HuH-7 (cell line): ENCODE data around the gene ABCA5.
A peak's percentile ranks its signal among the peaks of the same experiment; 100 is the strongest.
"Not testable (repeated sequence)": the region's sequence is repeated elsewhere in the genome, so short reads cannot be mapped to it uniquely, and the experiment has no call there.

Experiments
- DNase-seq: peaks from one replicate; pipeline ENCODE4 v3.0.0; 2011; ENCODE audit warnings: low spot score

The ABCA5 gene

DNA sequence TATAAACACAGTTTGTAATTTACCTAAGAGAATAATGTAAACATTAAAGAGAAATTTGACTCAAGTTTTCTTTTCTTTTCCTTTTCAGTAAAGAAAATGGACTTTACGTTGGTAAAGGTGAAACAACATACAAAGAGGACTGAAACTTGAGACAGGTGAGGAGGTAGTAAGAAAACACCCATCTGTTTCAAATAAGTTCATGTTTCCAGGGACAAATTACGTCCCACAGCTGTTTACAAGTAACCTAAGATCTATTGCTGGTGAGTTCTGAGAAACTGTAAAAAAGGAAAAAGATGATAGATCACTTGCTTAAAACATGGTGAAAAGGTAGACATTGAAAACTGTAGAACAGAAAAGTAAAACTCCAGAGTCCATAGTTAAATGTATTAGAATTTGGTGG is 4.8 kb upstream of the ABCA5 start:
- DNase-seq, result no peak

DNA sequence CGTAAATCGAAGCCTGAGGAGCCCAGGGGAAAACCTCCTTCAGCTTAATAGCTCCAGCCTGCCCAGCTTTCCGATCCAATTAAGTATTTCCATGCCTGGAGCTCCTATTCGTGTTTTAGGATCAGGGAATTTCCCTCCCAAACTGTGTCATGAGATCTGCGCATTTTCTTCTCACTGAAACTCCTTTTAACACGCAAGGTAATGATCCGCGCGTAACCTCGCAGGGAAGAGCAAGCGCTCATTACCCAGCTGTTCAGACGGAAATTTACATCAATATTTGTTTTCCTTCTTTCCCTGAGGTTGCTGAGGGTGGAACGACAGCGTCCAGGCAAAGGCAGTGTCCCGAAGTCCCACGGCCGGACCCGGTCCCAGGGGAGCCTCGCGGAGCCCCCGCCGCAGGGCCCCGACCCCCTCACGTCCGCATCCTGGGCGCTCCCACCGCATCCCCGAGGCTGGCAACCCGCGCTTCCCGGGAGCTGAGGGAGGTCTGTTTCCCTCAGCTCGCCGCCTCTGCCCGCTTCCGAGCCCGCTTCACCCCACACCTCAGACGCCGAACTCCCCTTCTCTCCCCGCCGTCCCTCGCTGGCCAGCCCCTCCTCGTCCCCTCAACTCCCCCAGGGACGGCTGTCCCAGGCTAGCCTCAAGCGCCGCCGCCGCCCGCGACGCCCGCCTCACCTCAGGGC is 415 bp downstream of the ABCA5 start:
- DNase-seq, result no peak

DNA sequence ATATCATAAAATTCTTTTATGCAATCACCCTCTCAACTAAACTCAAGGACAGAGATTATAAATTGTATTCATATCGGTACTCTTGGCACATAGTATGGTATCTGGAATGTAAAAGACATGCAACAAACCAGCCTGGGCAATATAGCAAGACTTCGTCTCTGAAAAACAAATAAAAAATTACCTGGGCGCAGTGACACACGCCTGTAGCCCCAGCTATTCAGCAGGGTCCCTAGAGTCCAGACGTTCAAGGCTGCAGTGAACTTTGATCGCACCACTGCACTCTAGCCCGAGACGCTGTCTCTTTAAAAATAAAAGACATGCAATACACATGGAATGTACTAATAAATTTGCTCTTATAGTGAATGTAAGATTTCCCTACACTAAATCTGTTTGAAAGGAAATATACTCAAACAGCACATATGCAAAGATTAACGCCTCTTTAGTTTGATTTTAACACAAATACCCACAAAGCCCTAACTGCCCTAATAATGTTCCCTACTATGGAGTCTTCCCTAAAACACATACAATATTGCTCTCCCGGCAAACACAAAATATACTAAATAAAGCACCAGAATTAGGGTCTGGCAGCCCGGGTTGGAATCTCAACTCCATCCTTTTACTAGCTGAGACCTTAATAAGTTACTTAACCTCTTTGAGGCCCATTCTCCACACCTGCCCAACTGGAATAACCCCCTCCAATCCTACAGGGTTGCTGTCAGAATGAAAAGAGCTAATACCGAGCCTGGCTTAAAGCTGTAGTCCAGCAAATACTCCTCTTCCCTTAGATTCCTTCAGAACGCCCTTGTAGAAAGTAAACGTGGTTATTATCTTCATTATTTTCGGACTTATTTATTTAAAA is 1.2 kb downstream of the ABCA5 start:
- peak; percentile 22 for DNase-seq

DNA sequence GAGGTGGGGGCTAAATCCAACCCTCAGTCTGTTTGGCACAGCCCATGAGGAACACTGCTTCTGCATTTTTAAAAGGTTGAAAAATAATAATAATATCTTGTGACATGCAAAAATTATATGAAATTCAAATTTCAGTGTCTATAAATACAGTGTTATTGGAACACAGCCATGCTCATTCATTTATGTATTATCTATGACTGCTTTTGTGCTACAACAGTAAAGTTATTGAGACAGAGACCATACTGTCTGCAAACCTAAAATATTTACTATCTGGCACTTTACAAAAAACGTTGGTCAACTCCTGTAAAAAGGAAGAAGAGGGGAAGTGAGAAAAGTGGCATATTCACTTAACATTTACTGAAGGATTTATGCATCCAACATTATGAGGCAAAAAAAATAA is 3.1 kb downstream of the ABCA5 start:
- DNase-seq, result no peak

DNA sequence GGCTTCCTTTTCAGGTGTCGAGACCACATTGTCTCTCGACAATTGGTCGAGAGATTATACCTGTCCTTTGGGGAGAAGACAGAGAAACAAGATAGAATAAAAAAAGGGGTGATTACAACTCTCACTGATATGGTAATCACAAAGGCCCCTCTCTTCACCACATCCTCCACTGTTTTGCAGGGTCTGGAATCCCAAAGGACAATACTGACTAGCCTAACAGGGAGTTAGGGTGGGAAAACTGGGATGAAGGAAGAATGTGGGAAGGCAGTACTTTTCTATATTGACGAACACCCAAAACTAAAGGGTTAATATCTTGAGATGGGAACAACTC is 6.1 kb downstream of the ABCA5 start:
- DNase-seq, result no peak

DNA sequence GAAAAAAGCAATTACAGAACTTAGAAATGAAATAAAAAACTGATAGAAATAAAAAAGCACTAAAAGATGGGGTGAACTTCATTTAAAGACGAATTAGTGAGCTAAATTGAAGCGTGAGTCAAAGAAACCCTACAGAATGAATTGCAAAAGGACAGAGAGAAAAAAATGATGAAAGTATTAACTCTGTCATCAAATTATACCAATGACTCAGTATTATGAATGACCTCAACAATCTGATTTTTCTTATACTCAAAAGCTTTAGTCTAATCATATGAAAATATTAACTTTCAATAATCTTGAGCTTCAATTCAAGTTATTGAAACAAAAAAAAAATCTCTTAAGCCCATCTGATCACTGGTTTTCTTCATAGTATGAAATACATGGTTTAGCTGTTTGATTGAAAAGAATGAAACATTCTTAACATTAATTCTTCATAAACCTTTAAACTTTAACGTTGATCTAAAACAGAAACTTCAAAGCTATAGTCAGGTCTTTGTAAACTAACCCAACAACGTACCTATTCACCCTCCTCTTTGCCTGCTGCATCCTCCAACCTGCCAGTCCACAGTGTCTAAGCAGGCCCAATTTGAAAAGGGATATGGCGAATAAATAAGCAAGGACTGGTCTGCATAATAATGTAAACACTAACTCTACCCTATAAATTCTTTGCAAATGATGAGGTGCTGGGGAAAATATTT is 6.6 kb downstream of the ABCA5 start:
- DNase-seq, result no peak

DNA sequence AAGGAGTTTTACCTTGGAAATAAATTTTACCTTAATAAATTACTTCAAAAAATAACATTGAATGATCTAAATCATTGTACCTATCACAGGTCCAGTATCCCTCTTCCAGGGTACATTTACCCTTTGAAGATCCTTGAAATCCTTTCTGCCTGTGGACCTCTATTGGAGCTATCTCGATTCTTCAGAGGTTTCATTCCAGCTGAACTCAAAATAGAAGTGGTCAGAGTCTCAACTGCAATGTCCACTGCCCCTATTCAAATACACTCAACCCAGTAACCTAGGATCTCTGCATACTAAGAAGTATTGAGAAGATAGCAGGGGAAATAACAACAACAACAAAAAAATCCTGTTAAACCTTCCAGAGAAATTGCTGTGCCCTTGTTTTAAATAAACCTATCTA is 9.3 kb downstream of the ABCA5 start:
- DNase-seq, result no peak

DNA sequence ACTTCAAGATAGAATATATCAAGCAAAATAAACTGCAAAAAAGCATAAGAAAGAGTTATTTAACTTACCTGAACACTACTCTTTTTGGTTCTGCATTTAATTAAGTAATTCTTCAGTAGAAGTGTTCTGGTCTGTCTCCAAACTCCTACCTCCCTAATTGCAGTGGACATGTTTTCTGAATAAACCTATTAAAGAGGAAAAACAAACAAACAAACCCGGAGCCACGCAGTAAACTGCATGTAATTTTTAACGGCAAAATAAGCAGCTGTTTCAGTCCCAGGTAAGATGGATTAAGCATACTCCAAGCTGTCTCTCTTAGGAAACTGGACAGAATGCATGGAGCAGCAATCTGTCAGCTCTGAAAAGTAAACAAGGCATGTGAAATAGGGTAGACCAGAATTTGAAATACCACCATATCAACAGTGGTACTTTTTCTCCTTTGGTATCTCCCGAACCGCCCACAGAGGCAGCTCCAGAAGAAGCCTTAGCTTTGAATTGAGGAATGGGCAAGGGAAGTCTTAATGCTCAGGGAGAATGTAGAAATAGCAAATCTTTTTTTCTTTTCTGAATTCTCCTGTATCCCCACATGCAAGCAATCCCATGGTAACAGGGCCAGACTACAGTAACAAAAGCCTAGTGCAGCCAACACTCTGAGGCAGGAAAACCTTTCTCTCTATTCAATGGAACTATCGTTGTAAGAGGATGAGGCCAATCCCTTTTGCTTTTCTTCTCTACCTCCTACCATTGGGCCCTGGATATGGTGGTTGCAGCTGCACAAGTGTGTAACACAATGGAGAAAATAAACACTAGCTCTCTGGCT is 12.5 kb downstream of the ABCA5 start:
- no peak for DNase-seq

DNA sequence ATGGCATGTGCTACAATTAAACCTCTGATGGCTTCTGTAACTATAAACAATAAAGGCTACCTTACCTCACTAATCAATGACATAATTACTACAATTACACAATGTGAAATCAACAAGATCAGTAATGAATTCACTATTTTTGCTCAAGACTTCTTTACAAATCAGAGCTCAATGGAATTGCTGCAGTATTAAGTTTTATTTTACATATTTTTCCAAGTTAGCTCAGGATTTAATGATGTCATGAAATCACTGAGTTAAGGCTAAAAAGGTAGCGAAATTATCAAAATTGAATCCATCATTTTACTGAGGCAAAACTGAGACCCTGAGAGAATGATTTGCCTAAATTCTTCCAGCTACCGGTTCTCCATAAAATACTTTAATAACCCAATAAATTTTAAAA is 21.8 kb downstream of the ABCA5 start:
- no peak for DNase-seq

DNA sequence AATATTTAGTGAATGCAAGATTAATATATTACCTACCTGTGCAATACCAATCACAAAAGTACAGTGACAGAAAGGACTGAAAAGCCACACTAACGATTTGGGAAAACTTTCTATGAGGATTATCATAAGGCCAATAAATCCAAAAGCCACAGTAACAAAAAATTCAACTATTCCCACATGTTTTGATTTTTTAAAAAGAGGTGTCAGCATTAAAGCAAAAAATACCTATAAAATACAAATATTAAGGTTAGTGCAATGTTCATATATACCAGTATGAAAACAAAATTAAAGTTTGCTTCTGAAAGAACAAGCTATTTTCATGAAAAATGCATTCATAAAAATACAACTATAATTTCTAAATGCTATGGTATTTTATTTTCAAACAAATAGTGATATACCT is 24.3 kb downstream of the ABCA5 start:
- DNase-seq, result no peak

DNA sequence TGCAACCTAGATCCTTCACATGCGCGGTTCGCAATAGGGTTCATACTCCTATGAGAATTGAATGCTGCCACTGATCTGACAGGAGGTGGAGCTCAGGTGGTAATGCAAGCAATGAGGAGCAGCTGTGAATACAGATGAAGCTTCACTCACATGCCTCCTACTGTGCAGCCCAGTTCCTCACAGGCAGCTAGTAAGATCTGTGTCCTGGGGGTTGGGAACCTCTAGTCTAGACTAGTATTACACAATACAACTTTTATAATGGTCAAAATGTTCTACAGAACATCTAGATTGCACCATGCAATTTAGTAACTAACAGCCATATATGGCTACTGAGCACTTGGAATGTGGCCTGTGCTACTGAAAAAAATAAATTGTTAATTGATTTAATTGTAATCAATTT is 26.7 kb downstream of the ABCA5 start:
- DNase-seq, result no peak

DNA sequence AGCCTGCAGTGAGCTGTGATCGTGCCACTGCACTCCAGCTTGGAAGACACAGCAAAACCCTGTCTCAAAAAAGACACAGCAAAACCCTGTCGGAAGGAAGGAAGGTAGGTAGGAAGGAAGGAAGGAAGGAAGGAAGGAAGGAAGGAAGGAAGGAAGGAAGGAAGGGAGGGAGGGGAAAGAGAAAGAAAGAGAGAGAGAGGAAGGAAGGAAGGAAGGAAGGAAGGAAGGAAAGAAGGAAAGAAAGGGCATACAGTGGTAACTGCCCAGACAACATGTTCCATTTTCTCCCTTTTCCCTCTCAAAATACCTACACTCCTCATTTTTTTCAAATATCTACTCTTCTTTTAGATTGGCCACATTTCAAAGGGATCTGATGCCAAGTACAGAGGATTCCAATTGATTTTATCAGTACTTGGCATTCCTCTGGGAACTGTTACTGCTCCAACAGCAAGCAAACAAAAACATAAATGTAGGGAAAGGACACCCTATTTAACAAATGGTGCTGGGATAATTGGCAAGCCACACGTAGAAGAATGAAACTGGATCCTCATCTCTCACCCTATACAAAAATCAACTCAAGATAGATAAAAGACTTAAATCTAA is 28.7 kb downstream of the ABCA5 start:
- DNase-seq, result not testable (repeated sequence)

DNA sequence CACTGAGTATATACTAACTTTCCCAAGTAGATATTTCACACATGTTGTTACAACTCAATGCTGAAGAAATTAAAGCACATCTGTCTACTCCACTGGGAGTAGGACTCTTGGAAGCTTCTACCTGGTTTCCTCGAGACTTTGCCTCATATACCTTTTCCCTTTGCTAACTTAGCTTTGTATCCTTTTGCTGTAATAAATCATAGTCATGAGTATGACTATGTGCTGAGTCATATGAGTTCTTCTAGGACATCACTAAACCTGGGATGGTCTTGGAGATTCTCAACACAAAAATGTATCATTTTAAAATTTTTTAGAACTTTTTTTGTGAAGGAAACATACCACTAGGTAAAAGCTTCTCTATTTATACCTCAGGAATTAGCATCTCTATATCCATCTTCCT is 39.8 kb downstream of the ABCA5 start:
- no peak for DNase-seq

DNA sequence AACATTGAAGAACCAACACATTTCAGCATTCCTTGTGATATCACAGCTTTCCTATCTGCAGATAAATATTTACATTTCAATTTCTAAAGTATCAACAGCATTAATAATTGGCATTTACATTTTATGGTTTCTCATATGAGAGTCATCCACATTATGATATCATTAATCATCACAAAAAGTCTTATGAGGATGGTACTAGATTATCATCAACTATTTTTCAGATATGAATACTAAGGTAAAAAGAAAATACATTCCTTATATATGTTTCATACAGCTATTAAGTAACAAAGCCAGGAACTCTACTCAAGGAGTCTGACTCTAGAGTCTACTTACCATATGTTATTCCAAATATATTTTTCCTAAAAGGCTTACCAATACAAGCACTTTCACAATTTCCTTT is 40.7 kb downstream of the ABCA5 start:
- DNase-seq, result no peak

DNA sequence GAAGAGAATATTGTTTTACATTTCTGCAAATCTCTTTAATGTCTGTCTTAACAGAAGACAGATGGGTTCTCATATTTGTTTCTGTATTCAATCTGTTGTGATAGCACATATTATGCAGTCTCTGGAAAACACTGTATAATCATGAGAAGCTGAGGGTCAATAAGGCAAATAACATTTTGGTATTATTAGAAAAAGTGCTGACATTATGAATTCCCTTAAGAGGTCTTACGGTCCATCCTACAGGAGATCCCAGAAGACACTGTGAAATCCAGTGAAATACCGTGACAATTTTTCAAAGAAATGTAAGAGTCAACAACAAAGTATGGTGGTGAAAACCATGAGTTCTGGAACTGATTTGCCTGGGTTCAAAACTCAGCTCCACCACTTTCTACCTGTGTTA is 42.3 kb downstream of the ABCA5 start:
- no peak for DNase-seq

DNA sequence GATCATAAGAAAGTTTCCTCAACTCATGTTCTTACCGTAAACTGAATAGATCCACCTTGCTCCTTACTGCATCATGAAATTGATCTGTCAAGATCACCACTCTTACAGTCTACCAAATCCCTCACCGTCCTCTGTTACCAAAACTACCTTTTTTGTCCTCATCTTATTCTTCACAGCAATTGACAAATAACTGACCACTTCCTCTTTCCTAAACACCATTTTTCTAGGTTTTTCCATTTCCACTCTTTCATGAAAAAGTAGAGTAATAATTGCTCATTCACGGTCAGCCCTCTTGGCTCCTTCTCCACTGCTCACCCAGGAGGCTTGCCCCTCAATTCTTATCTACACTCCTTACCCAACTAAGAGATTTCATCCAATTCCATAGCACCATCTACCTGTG is 44.9 kb downstream of the ABCA5 start:
- no peak for DNase-seq

DNA sequence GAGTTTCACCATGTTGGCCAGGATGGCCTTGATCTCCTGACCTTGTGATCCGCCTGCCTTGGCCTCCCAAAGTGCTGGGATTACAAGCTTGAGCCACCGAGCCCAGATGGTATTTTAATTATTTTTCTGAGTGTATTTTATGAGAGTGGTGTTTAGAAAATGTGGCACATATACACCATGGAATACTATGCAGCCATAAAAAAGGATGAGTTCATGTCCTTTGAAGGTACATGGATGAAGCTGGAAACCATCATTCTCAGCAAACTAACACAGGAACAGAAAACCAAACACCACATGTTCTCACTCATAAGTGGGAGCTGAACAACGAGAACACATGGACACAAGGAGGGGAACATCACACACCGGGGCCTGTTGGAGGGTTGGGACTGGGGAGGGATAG is 50.7 kb downstream of the ABCA5 start:
- not testable (repeated sequence) for DNase-seq

DNA sequence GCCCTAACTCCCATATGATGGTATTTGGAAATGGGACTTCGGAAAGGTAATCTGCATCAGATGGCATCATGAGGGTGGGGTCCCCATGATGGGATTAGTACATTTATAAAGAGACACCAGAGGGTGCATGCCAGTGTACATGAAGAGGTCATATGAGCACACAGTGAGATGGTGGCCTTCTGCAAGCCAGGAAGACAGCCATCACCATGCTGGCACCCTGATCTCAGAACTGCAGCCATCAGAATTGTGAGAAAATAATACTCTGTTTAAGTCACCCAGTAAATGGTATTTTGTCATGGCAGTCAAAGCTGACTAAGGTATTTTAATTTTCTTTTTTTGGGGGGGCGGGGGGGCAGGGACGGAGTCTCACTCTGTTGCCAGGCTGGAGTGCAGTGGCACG is 51.2 kb downstream of the ABCA5 start:
- DNase-seq, result no peak

DNA sequence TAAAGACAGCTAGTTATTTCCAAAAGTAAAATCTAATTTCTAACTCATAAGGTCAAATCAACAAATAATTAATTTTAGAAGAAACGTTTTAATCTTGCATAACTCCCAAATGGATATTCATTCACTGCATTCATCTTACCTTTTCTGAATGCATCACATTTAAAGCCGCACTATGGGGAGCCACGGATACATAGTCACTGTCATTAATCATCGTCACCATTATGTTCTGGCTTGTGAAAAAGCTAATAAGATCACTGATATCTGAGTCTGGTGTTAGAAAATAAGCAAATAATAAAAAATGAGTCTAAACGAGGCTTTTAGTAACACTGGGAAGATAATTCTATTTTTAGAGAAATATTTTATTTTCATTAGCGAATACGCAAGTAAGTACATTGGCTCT is 55.9 kb downstream of the ABCA5 start:
- DNase-seq, result no peak

DNA sequence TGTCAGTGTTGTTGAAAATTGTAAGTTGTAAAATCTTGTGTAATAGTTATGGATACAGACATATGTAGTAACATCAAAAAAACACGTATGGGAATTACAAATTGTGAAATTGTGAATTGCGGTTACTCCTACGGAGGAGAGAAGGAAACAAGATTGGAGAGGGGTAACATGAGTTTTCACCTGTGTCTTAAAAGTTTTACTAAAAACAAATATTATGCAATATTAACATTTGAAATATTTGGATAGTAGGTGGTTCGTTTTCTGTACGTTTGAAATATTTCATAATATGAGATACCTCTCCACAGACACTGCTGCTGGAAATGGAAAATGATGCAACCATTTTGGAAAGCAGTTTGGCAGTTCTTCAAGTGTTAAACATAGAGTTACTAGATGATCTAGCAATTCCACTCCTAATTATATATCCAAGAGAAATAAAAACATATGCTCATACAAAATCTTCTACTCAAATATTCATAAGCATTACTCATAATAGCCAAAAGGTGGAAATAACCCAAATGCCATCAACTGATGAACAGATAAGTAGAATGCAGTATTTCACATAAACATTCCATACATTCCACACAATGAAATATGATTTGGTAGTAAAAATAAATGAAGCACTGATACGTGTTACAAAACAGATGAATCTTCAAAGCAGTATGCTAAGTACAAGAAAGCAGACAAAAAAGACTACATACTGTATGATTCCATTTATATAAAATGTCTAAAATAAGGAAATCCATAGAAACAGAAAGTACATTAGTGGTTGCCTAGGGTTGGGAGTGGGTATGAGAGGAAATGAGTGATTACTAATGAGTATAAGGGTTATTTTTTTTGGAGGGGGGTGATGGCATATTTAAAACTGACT is 57.6 kb downstream of the ABCA5 start:
- DNase-seq, result no peak

DNA sequence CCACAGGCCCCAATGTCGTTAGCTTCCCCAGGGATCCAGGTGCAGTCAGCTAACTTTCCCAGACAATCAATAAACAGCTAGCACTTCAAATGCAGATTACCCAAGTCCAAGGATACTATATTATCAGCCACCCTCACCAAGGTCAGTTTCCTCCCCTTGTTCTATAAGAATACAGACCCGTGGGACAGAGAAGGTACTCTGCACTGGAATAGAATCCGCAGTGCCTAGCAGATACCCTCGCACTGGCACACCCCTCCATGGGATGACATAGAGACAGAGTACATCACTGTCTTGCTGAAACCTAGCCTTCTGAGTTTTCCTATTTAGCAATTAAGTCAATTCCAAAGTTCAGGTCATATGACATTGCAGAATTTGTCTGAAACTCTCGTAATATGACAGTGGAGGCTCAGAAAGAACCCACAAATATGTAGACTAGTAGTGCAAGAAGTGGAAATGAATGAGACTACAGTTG is 58.4 kb downstream of the ABCA5 start:
- peak; percentile 21 for DNase-seq
